Measurements from ENCODE around the gene HBS1L.

Gene HBS1L

GRCh38 chr6:134997133-134997995, 57.3 kb downstream of the HBS1L start:
- no peak for DNase-seq

DNA sequence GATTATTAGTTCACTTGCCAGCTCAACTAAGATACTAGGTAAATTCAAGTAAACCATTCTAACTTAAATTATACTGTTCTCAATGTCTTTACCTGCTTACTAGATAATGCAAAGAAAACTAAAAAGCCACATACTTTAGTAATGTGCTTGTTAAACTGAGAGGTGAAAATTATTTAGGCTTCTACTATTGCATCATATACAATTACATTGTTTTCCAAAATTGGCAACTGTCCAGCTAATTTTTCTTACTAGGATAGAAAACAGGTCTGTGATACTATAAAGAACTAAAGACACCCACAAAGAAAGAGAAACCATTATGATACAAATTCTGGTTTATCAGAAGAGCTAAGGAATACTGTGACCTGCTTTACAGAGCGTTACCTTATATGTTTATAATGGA, 59.1 kb downstream of the HBS1L start:
- no peak for DNase-seq

- DNase-seq: no peak
Observed at GRCh38 chr6:134994431-134994830, 60.2 kb downstream of the HBS1L start.

- DNase-seq: no peak
Observed at GRCh38 chr6:134992155-134992554, 62.5 kb downstream of the HBS1L start.

- no peak for DNase-seq
Observed at GRCh38 chr6:134990262-134990661, 64.4 kb downstream of the HBS1L start.

DNA sequence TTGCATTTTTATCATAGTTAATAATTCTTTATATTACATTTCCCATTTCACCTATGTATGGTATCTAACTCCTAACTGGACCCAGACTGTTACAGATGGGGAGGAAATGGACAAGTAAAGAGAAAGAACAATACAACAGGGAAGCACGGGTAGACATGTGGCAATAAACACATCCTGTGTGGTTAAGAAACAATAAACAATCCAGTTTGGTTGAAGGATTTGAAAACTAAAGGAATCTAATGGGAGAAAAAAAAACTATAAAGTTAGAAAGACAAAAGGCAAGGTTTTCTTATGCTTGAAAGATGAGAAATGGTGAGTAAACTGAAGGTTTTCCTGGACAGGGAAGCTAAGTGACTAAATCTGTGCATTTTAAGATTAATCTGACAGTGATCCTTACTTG, 69.8 kb downstream of the HBS1L start:
- no peak for DNase-seq

GRCh38 chr6:134983823-134984222, 70.8 kb downstream of the HBS1L start:
- DNase-seq: no peak

- DNase-seq: no peak
Observed at GRCh38 chr6:134982161-134982560, 72.5 kb downstream of the HBS1L start.

GRCh38 chr6:134980846-134981245, 73.8 kb downstream of the HBS1L start:
- no peak for DNase-seq

DNA sequence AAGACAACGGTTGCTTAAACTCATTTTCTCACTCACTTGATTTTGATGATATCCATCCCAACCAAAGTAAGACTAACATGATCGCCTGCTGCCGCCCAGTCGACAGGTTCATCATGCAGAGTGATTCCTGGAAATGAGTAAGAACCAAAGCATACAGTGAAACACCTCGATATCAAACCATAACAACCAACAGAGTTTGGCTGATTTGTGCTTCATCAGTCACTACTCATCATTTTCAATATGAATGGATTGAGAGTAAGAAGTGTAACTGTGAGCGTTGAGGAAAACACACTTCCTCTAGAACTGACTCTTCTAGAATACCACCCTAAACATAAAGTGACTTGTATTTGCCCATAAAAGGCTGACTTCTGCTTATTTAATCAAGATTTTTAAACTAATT, 75.5 kb downstream of the HBS1L start:
- DNase-seq: no peak

DNA sequence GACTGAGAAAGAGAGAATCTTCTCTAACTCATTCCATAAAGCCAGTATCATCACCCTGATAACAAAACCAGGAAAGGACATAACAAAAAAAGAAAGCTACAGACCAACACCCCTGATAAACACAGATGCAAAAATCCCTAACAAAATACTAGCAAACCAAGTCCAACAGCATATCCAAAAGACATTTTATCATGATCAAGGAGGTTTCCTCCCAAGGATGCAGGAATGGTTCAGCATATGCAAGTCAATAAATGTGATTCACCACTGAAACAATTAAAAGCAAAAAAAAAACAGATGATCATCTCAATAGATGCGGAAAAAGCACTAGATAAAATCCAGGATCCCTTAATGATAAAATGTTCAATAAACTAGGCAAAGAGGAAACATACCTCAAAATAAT, 80.3 kb downstream of the HBS1L start:
- DNase-seq: no peak

- no peak for DNase-seq
Observed at GRCh38 chr6:134967711-134968110, 86.9 kb downstream of the HBS1L start.

DNA sequence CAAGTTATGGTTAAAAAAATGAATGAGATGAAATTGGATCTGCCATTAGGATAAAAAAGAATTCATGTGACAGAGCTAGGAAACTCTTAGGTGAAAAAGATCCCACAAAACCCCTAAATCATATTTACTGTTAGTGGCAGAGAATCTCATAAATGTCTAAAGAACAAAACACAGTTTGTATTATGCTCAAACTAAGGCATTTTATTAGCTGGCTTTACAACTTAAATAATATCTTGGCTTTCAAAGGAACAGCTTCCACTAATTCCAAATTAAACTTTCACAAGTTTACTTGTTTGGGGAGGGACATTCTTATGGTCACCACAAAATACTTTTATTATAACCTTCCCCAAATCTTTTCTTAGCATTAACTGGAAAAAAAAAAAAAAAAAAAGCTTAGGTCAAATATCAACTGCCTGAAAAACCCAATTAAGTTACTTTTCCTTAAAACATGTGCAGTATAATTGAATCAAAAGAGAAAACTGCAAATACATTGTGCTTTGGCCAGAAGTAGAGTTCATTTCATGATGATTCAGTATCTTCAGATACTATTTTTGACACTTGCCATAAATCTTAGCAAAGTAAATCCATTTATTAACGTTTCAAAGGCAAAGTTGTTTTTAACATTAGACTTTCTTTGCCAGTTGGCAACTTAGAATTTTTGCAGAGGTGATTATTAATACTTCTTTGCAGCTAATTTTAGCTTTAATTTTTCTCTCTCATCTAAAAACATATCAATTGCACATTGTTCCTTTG, 90.0 kb downstream of the HBS1L start:
- no peak for DNase-seq

GRCh38 chr6:134962421-134962820, 92.2 kb downstream of the HBS1L start:
- no peak for DNase-seq

DNA sequence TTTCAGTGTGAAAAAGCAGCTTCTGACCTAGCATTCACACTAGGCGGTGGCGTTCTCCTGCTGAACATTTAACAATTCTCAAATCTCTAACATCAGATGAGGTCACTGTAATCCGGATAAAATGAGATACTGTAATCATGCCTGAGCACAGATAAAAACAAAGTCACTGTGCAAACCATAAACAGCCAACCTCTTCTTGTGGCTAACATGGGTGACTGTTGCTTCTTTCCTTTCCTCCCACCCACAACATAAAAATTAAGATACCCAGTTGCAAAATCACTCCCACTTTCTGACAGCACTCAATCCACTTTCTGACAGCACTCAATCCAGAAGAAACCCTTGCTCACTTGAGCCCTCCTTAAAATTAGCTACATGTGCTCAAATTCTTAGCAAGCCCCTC, 93.3 kb downstream of the HBS1L start:
- no peak for DNase-seq

GRCh38 chr6:134959603-134960002, 95.0 kb downstream of the HBS1L start:
- no peak for DNase-seq

- no peak for DNase-seq
Observed at GRCh38 chr6:134956676-134957075, 97.9 kb downstream of the HBS1L start.

DNA sequence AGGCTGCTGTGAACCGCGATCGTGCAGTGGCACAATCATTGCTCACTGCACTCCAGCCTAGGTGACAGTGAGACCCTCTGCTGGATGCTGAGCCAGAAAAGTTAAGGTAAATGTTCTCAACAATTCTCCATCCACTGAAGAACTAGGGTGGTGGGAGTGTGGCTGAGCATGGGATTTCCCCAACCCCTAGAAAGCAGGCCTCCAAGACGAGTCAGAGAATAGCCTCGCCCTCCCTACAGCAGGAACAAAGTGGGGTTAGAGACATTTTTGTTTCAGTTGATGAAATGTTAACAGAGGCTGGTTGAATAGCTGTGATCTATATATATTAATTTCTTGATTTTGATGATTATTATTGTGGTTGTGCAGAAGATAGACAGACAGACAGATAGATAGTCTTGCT, 98.6 kb downstream of the HBS1L start:
- no peak for DNase-seq

GRCh38 chr6:134954272-134955000, 100.2 kb downstream of the HBS1L start:
- no peak for DNase-seq

DNA sequence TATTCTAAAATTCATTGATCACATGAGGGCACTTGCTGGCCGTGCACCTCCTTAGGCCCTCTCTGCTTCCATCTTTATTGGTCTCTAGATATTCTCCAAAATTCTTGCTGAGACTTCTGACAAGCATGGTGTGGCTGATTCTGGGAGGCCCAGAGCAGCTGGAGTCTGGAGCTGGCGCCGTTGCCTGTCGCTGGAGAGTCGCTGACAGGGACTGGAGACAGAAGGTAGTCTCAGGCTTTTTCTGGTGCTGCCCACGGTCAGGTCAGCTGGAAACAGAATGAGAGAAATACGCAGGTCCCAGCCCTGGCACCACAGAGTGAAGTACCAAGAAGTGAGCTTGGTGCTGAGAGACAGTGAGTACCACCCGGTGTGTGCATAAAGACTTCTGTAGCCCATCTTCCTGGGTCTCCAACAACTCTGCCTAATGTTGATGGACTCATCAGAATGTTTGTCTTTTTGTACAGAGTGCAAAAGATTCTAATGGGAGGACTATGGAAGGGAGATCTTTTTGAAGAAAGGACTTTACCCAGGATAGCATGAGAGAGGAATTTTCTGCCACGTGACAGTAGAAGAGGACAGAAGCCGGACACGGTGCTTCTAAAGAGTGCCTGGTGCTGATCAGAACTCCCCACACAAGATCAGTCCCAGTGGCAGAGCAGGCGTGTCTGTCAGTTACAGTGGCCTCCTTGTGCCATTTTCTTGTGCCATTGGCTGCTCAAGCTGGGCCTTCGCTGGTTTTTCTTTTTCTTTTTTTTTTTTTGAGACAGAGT, 102.9 kb downstream of the HBS1L start:
- no peak for DNase-seq

DNA sequence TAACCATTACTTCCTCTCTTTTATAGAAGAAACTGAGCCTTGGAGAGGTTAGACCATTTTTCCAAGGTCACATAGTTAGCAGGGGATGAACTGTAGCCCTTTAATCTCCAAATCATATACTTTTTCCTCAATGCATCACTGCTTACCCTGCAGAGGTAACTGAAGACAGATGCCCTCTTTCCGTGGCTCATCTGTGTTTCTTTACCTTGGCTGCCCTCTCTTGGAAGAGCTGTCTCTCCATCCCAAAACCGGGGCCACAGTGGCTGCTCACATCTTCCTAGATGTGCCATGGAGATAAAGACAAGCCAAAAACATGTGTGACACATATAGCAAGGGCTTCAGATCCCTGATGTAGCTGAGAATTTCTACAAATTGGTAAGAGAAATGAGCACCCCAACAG, 104.1 kb downstream of the HBS1L start:
- DNase-seq: no peak

DNA sequence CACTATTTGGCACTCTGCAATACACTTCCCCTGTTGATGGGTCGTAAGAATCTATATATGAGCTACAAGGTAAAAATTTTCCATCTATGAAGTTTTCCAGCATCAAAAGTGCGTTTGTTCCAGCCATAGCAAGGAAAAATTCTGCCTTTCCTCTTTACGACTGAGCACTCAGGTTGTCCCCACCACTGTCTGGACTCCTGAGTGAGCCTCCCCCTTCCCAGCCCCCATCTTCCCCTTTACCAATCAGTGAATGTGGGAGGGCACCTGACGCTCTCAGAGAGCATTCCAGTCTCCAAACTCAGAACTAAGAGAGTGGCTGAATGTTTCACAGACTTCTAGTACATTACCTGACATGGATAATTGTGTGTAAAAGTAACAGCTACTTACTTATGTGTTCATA, 104.7 kb downstream of the HBS1L start, which contains the start of gene ALDH8A1:
TSS of gene ALDH8A1 (minus strand) at position 175 of the 400 bp plus-strand sequence. CDS start at position 127, 48 bp downstream.
- DNase-seq: no peak

- DNase-seq: no peak
Observed at GRCh38 chr6:134948691-134949090, 105.9 kb downstream of the HBS1L start.
